ENCODE results near the gene ZC3H4. TPM values are rescaled to one million over a fixed set of nuclear protein-coding genes. Genes with fewer than 3 reads are reported as not detected.

ZC3H4 gene
- total and polyA plus RNA-seq, 9 of the 15 experiments (the other 6 are each of a cell fraction or from before 2014, with no cell fraction given) = 2.2 to 75.6 (median 18.3) TPM

GRCh38 chr19:47130589-47131227, 17.1 kb upstream of the ZC3H4 start, which contains the start of gene SAE1 (continued):
- TF ChIP-seq ZBTB2 (IDR thresholded peaks at IDR 0.05) (peak; percentile 100), HEY1 (CRISPR knock-in tag; IDR thresholded peaks at IDR 0.05; ENCODE audit: borderline replicate concordance) (no peak), ZNF140 (CRISPR knock-in tag; IDR thresholded peaks at IDR 0.05) (no peak), GABPA (tag; conservative IDR thresholded peaks at IDR 0.05; ENCODE audit: low read depth) (peak; percentile 58; the same call in 1 of the 2 replicates), FOXJ2 (tag; IDR thresholded peaks at IDR 0.05) (no peak; the same call in 1 of the 2 replicates), ZKSCAN8 (CRISPR knock-in tag; IDR thresholded peaks at IDR 0.05) (no peak), DMBX1 (CRISPR knock-in tag; IDR thresholded peaks at IDR 0.05; ENCODE audit: borderline replicate concordance) (no peak; the same call in 1 of the 2 replicates), OTX1 (CRISPR knock-in tag; IDR thresholded peaks at IDR 0.05) (peak; percentile 77; the same call in 1 of the 2 replicates), FUS (optimal IDR thresholded peaks at IDR 0.05; ENCODE audit: low read depth, low read length) (no peak), TEAD2 (tag; IDR thresholded peaks at IDR 0.05) (0 out of 2 replicates have a peak, but pooled peaks have one; percentile 11), ZNF445 (CRISPR knock-in tag; IDR thresholded peaks at IDR 0.05; ENCODE audit: low read depth) (no peak), ARID3B (CRISPR knock-in tag; IDR thresholded peaks at IDR 0.05; ENCODE audit: borderline replicate concordance) (no peak), ARID2 (IDR thresholded peaks at IDR 0.05) (no peak), HSF4 (CRISPR knock-in tag; IDR thresholded peaks at IDR 0.05; ENCODE audit: borderline replicate concordance) (no peak), RUNX1 (IDR thresholded peaks at IDR 0.05; ENCODE audit: low read depth) (0 out of 2 replicates have a peak, but pooled peaks have one; percentile 64), TEAD1 (CRISPR knock-in tag; IDR thresholded peaks at IDR 0.05) (no peak), ZNF75A (CRISPR knock-in tag; IDR thresholded peaks at IDR 0.05) (no peak), YY1 (IDR thresholded peaks at IDR 0.05; ENCODE audit: borderline replicate concordance in 1 of 3, control insufficient read depth in 1 of 3, extremely low read depth in 1 of 3, insufficient read depth in 3 of 3, insufficient read length in 1 of 3, insufficient replicate concordance in 2 of 3, low read depth in 1 of 3, low read length in 2 of 3) (peak; percentile 44 to 93 (median 89)), CREB5 (CRISPR knock-in tag; IDR thresholded peaks at IDR 0.05) (no peak), TFAM (CRISPR knock-in tag; conservative IDR thresholded peaks at IDR 0.05) (no peak), ZNF740 (CRISPR knock-in tag; IDR thresholded peaks at IDR 0.05) (no peak), ZNF740 (tag; IDR thresholded peaks at IDR 0.05) (no peak), XRCC3 (IDR thresholded peaks at IDR 0.05) (no peak)
